ENCODE results near the gene MED12L. TPM values are rescaled to one million over a fixed set of nuclear protein-coding genes. Genes with fewer than 3 reads are reported as not detected.

MED12L gene
- total and polyA plus RNA-seq, 10 of the 15 experiments (the other 5 are each of a cell fraction or from before 2014, with no cell fraction given) = 0.01 to 0.06 (median 0.03) TPM; not detected in 2

- Histone ChIP-seq H3K4me2 (ENCODE audit: control insufficient read depth, insufficient read depth) (no peak overlapping the region), H2AFZ (ENCODE audit: control insufficient read depth, low read depth, low read length) (no peak overlapping the region), H3K9ac (ENCODE audit: control insufficient read depth, insufficient read depth, low read length) (no peak overlapping the region), H3K9me3 (replicated peaks; ENCODE audit: control insufficient read depth, insufficient read depth, low read length) (no peaks in the 10 kb centered on the region), H3K4me1 (ENCODE audit: control insufficient read depth, insufficient read depth, low read length) (no peaks in the 10 kb centered on the region), H3K36me3 (ENCODE audit: control insufficient read depth in 2 of 2, insufficient read depth in 2 of 2, low read length in 1 of 2) (no peaks in the 10 kb centered on the region), H3K27ac (ENCODE audit: control insufficient read depth, insufficient read depth) (no peak overlapping the region), H4K20me1 (ENCODE audit: control insufficient read depth, insufficient read depth) (no peaks in the 10 kb centered on the region), H3K27me3 (replicated peaks in 1 of 2; ENCODE audit: control insufficient read depth in 2 of 2, insufficient read depth in 2 of 2, low read length in 1 of 2) (no peaks in the 10 kb centered on the region; a peak in 2 of 4 replicates), H3K4me3 (no peak overlapping the region), H3K79me2 (ENCODE audit: control insufficient read depth, insufficient read depth, low read length) (no peaks in the 10 kb centered on the region)
- FAIRE-seq (no peak), ATAC-seq (no peak), DNase-seq (ENCODE audit: low read depth, low spot score) (no peak)
- ChIA-PET CTCF (interaction anchor here (0.9 to 1.5 kb wide), 2 partner anchors 9 to 31 kb away, joined by 3 read pairs; no protein-coding TSS in a partner anchor), RAD21 (ENCODE audit: unreplicated experiment) (no interaction called here), SMC1A (ENCODE audit: uncharacterized antibody, unreplicated experiment) (no interaction called here), POLR2A (no interaction called here)
- 100% methylated on average over 1 of the region's 1 CpG for WGBS (ENCODE audit: insufficient coverage, insufficient replicate concordance, low lambda C conversion rate, missing lambda C conversion rate)
- BruUV-seq (replicated peaks) = no TSS peak
- intact Hi-C loops (cut with micrococcal nuclease; ENCODE audit: unreplicated experiment) = no loop called here
- in situ Hi-C loops (cut with MboI) = no loop called here
- no peak for TF ChIP-seq FOXM1 (IDR thresholded peaks at IDR 0.05; ENCODE audit: low read depth, low read length)
- TF ChIP-seq YBX1 (IDR thresholded peaks at IDR 0.05) = no peak
- no peak for TF ChIP-seq POU2F2 (IDR thresholded peaks at IDR 0.05; ENCODE audit: borderline replicate concordance, low read depth, low read length)
- no peak for TF ChIP-seq CBX3 (IDR thresholded peaks at IDR 0.05; ENCODE audit: borderline replicate concordance, low read depth)
- no peak for TF ChIP-seq ZNF274 (IDR thresholded peaks at IDR 0.05; ENCODE audit: insufficient read depth, insufficient read length)
- no peak for TF ChIP-seq NFIC (IDR thresholded peaks at IDR 0.05; ENCODE audit: low read depth, low read length)
- no peak for TF ChIP-seq SMAD5 (IDR thresholded peaks at IDR 0.05; ENCODE audit: low read depth)
- no peak for TF ChIP-seq SUPT20H (IDR thresholded peaks at IDR 0.05; ENCODE audit: borderline replicate concordance, control insufficient read depth, low read depth, low read length)
- TF ChIP-seq E2F8 (IDR thresholded peaks at IDR 0.05; ENCODE audit: low read depth, partially characterized antibody) = no peak
- no peak for TF ChIP-seq ZNF207 (IDR thresholded peaks at IDR 0.05; ENCODE audit: borderline replicate concordance)
- TF ChIP-seq IRF4 (IDR thresholded peaks at IDR 0.05; ENCODE audit: low read depth, low read length) = no peak
- TF ChIP-seq KAT2A (conservative IDR thresholded peaks at IDR 0.05; ENCODE audit: control insufficient read depth, low read depth, low read length) = no peak
- TF ChIP-seq CHD4 (IDR thresholded peaks at IDR 0.05) = no peak
- TF ChIP-seq CUX1 (IDR thresholded peaks at IDR 0.05; ENCODE audit: insufficient replicate concordance, low read depth, low read length) = no peak
- no peak for TF ChIP-seq MYB (IDR thresholded peaks at IDR 0.05; ENCODE audit: borderline replicate concordance, low read depth, low read length)
- TF ChIP-seq CHD1 (IDR thresholded peaks at IDR 0.05; ENCODE audit: low read depth, low read length) = no peak
- TF ChIP-seq ZNF217 (IDR thresholded peaks at IDR 0.05) = no peak
- no peak for TF ChIP-seq PBX3 (IDR thresholded peaks at IDR 0.05; ENCODE audit: insufficient replicate concordance, low read depth, low read length)
Observed at GRCh38 chr3:151322511-151322910, 237.0 kb downstream of the MED12L start.

All from GM12878 (cell line).